ENCODE data around the gene KCNH1. TPM values are rescaled to one million over a fixed set of nuclear protein-coding genes. Genes with fewer than 3 reads are reported as not detected.

Gene KCNH1
- total and polyA plus RNA-seq, 9 of the 15 experiments (the other 6 are each of a cell fraction or from before 2014, with no cell fraction given) = not detected

- no peak for TF ChIP-seq ESRRA (IDR thresholded peaks at IDR 0.05; ENCODE audit: borderline replicate concordance, low read depth)
- BruUV-seq (replicated peaks) = no TSS peak
- H3K4me3 ChIP-seq = no peak overlapping the region
- no peaks in the 10 kb centered on the region for H3K27me3 ChIP-seq (ENCODE audit: control insufficient read depth in 2 of 2, insufficient read depth in 2 of 2, low read length in 2 of 2)
- intact Hi-C loops (cut with micrococcal nuclease) = no loop called here
- no peak overlapping the region for H3K4me2 ChIP-seq (ENCODE audit: insufficient read depth, low read length)
- no peak for FAIRE-seq
- no peak overlapping the region for H3K9ac ChIP-seq (ENCODE audit: insufficient read depth in 1 of 2, low read depth in 2 of 2, low read length in 2 of 2)
- no peaks in the 10 kb centered on the region for H4K20me1 ChIP-seq (replicated peaks; ENCODE audit: control insufficient read depth, insufficient read depth, low read length)
- no peaks in the 10 kb centered on the region for H3K79me2 ChIP-seq (ENCODE audit: control insufficient read depth, insufficient read depth, low read length)
- no peaks in the 10 kb centered on the region for H3K9me3 ChIP-seq (replicated peaks; ENCODE audit: control insufficient read depth, insufficient read depth, low read depth, low read length)
- ATAC-seq = no peak
- CTCF ChIA-PET (ENCODE audit: low intra/inter-chr PET ratio) = no interaction called here
- 0% methylated on average over 2 of the region's 2 CpGs for WGBS (ENCODE audit: insufficient coverage, low coverage, missing lambda C conversion rate)
- H3K36me3 ChIP-seq (ENCODE audit: control insufficient read depth, insufficient read depth, low read length) = no peaks in the 10 kb centered on the region
- H3K27ac ChIP-seq (ENCODE audit: extremely low read depth, low read depth, low read length) = no peak overlapping the region
- DNase-seq (ENCODE audit: extremely low read depth in 1 of 4, low spot score in 3 of 4) = no peak
- H3K9me1 ChIP-seq (ENCODE audit: control insufficient read depth, insufficient read depth, low read length) = no peaks in the 10 kb centered on the region
- in situ Hi-C loops (cut with MboI) = no loop called here
- POLR2A ChIA-PET = interaction anchor here (1.6 kb wide), 1 partner anchor 11 kb away, joined by 5 read pairs; no protein-coding TSS in a partner anchor
- H3K4me1 ChIP-seq (replicated peaks in 1 of 2; ENCODE audit: control insufficient read depth in 2 of 2, insufficient read depth in 2 of 2, low read length in 2 of 2) = no peaks in the 10 kb centered on the region
- H2AFZ ChIP-seq (ENCODE audit: low read depth, low read length) = no peak overlapping the region
These were observed 233.1 kb downstream of the KCNH1 start for GRCh38 chr1:210900820-210901219.

- TF ChIP-seq ETV6 (IDR thresholded peaks at IDR 0.05; ENCODE audit: borderline replicate concordance in 1 of 2, low read depth in 2 of 2, low read length in 1 of 2) (no peak), ETV6 (CRISPR knock-in tag; IDR thresholded peaks at IDR 0.05; ENCODE audit: borderline replicate concordance) (no peak), KDM1A (IDR thresholded peaks at IDR 0.05) (no peak)
- Histone ChIP-seq H3K36me3 (ENCODE audit: control insufficient read depth, insufficient read depth, low read length) (no peaks in the 10 kb centered on the region), H3K4me1 (replicated peaks in 1 of 2; ENCODE audit: control insufficient read depth in 2 of 2, insufficient read depth in 2 of 2, low read length in 2 of 2) (no peaks in the 10 kb centered on the region), H3K9me3 (replicated peaks; ENCODE audit: control insufficient read depth, insufficient read depth, low read depth, low read length) (no peaks in the 10 kb centered on the region), H4K20me1 (replicated peaks; ENCODE audit: control insufficient read depth, insufficient read depth, low read length) (no peaks in the 10 kb centered on the region), H3K4me2 (ENCODE audit: insufficient read depth, low read length) (no peak overlapping the region), H3K9me1 (ENCODE audit: control insufficient read depth, insufficient read depth, low read length) (no peaks in the 10 kb centered on the region), H3K9ac (ENCODE audit: insufficient read depth in 1 of 2, low read depth in 2 of 2, low read length in 2 of 2) (no peak overlapping the region), H3K27ac (ENCODE audit: extremely low read depth, low read depth, low read length) (no peak overlapping the region), H3K4me3 (no peak overlapping the region), H3K79me2 (ENCODE audit: control insufficient read depth, insufficient read depth, low read length) (no peaks in the 10 kb centered on the region), H2AFZ (ENCODE audit: low read depth, low read length) (no peak overlapping the region), H3K27me3 (ENCODE audit: control insufficient read depth in 2 of 2, insufficient read depth in 2 of 2, low read length in 2 of 2) (no peaks in the 10 kb centered on the region)
- BruUV-seq (replicated peaks) = no TSS peak
- intact Hi-C loops (cut with micrococcal nuclease) = no loop called here
- ATAC-seq = no peak
- WGBS (ENCODE audit: insufficient coverage, low coverage, missing lambda C conversion rate) = 0% methylated on average over 2 of the region's 2 CpGs
- in situ Hi-C loops (cut with MboI) = no loop called here
- no peak for DNase-seq (ENCODE audit: extremely low read depth in 1 of 4, low spot score in 3 of 4)
- CTCF ChIA-PET (ENCODE audit: low intra/inter-chr PET ratio) = no interaction called here
- POLR2A ChIA-PET = interaction anchor here (1.6 kb wide), 1 partner anchor 11 kb away, joined by 5 read pairs; no protein-coding TSS in a partner anchor
- no peak for FAIRE-seq
These were observed 233.9 kb downstream of the KCNH1 start for GRCh38 chr1:210900079-210900478.
